ENCODE measurements around the gene POLR1D. TPM values are rescaled to one million over a fixed set of nuclear protein-coding genes. Genes with fewer than 3 reads are reported as not detected.

POLR1D gene
- polyA plus RNA-seq, 1 donor (not counting 4 experiments of a cell fraction or from before 2014, with no cell fraction given), result 235 TPM

DNA sequence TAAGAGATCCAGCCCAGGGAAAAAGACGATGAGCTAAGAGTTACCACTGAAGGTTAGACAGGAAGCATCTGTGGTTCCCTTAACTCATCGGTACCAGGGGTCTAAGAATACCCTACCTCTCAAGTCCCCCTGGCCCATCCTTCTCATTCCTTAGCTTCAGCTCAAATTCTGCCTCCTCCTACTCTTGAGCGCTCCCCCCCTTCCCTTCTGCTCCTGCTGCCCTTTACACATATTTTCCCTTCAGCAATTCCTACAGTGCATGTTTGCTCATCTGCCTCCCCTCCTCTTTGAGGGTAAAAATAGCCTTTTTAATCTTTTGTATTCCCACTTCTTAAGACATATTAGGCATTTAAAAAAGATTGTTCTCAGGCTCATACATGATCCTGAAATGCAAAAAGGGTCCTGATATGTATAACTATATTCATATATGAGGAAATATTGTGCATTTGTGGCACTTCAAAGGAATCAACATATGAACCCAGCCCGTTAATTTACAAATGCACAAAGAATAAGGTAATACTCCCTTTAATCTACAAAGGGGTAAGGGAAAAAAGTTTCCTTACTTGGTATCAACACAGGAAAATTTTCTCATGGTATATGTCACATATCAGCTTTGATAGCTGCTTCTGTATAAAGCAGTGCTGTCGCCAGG is 34.5 kb upstream of the POLR1D start:
- TF ChIP-seq, protein P1, sequence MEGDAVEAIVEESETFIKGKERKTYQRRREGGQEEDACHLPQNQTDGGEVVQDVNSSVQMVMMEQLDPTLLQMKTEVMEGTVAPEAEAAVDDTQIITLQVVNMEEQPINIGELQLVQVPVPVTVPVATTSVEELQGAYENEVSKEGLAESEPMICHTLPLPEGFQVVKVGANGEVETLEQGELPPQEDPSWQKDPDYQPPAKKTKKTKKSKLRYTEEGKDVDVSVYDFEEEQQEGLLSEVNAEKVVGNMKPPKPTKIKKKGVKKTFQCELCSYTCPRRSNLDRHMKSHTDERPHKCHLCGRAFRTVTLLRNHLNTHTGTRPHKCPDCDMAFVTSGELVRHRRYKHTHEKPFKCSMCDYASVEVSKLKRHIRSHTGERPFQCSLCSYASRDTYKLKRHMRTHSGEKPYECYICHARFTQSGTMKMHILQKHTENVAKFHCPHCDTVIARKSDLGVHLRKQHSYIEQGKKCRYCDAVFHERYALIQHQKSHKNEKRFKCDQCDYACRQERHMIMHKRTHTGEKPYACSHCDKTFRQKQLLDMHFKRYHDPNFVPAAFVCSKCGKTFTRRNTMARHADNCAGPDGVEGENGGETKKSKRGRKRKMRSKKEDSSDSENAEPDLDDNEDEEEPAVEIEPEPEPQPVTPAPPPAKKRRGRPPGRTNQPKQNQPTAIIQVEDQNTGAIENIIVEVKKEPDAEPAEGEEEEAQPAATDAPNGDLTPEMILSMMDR (optimal IDR thresholded peaks at IDR 0.05 in 1 of 3, IDR thresholded peaks at IDR 0.05 in 1 of 3, conservative IDR thresholded peaks at IDR 0.05 in 1 of 3; ENCODE audit: extremely low read depth in 1 of 3, insufficient read depth in 2 of 3, low read length in 3 of 3), result no peak
- no peak for TF ChIP-seq EZH2 (IDR thresholded peaks at IDR 0.05; ENCODE audit: low read length)
- dilution Hi-C loops (cut with MboI; ENCODE audit: extremely low pct_ligation_motif_present, low sequenced_read_pairs), result no loop called here
- DNase-seq (ENCODE audit: low read depth, low spot score), result no peak
- Histone ChIP-seq H3K9me3 (ENCODE audit: control insufficient read depth, low read depth, low read length) (no peaks in the 10 kb centered on the region), H3K9ac (ENCODE audit: control insufficient read depth, extremely low read depth, insufficient read depth, low read length) (no peak overlapping the region), H3K27me3 (ENCODE audit: control insufficient read depth, extremely low read depth, insufficient read depth, low read length) (no peaks in the 10 kb centered on the region), H3K27ac (ENCODE audit: control insufficient read depth, insufficient read depth, low read length) (no peak overlapping the region), H3K9me1 (ENCODE audit: control insufficient read depth, extremely low read depth, insufficient read depth, low read length) (no peaks in the 10 kb centered on the region), H3K4me1 (ENCODE audit: control insufficient read depth, extremely low read depth, insufficient read depth, low read length) (peaks cover 11% of the 10 kb centered on the region), H2AFZ (ENCODE audit: control insufficient read depth, low read length) (no peak overlapping the region), H3K4me3 (ENCODE audit: control insufficient read depth in 2 of 3, extremely low read depth in 1 of 3, insufficient read depth in 2 of 3, low read depth in 1 of 3, low read length in 3 of 3) (no peak overlapping the region), H3K4me2 (ENCODE audit: control insufficient read depth, extremely low read depth, insufficient read depth, low read depth, low read length) (no peak overlapping the region), H3K36me3 (ENCODE audit: control insufficient read depth in 2 of 2, extremely low read depth in 1 of 2, insufficient read depth in 2 of 2, low read length in 2 of 2) (no peaks in the 10 kb centered on the region), H3K79me2 (ENCODE audit: control insufficient read depth, insufficient read depth, low read length) (peaks cover 64% of the 10 kb centered on the region), H4K20me1 (ENCODE audit: control insufficient read depth, extremely low read depth, insufficient read depth, low read length) (no peaks in the 10 kb centered on the region)
- FAIRE-seq, result no peak

DNA sequence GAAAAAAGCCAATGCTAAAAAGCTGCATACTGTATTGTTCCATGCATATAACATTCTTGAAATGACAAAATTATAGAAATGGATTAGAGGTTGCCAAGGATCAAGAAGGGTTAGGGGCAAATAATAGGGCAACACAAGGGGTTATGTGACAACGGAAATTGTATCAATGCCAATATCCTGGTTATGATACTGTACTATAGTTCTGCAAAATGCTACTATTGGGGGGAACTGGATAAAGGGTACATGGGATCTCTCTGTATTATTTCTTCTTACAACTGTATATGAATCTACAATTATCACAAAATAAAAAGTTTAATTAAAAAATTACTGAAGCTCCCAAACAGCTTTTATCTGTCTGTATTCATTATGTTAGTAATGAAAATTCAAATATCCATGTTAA is 33.3 kb upstream of the POLR1D start:
- Histone ChIP-seq H3K27me3 (ENCODE audit: control insufficient read depth, extremely low read depth, insufficient read depth, low read length) (no peaks in the 10 kb centered on the region), H3K79me2 (ENCODE audit: control insufficient read depth, insufficient read depth, low read length) (peaks cover 65% of the 10 kb centered on the region), H4K20me1 (ENCODE audit: control insufficient read depth, extremely low read depth, insufficient read depth, low read length) (no peaks in the 10 kb centered on the region), H3K4me1 (ENCODE audit: control insufficient read depth, extremely low read depth, insufficient read depth, low read length) (peaks cover 11% of the 10 kb centered on the region), H3K27ac (ENCODE audit: control insufficient read depth, insufficient read depth, low read length) (no peak overlapping the region), H3K9me1 (ENCODE audit: control insufficient read depth, extremely low read depth, insufficient read depth, low read length) (no peaks in the 10 kb centered on the region), H3K4me3 (ENCODE audit: control insufficient read depth in 2 of 3, extremely low read depth in 1 of 3, insufficient read depth in 2 of 3, low read depth in 1 of 3, low read length in 3 of 3) (no peak overlapping the region), H2AFZ (ENCODE audit: control insufficient read depth, low read length) (no peak overlapping the region), H3K9me3 (ENCODE audit: control insufficient read depth, low read depth, low read length) (no peaks in the 10 kb centered on the region), H3K9ac (ENCODE audit: control insufficient read depth, extremely low read depth, insufficient read depth, low read length) (no peak overlapping the region), H3K4me2 (ENCODE audit: control insufficient read depth, extremely low read depth, insufficient read depth, low read depth, low read length) (no peak overlapping the region), H3K36me3 (ENCODE audit: control insufficient read depth in 2 of 2, extremely low read depth in 1 of 2, insufficient read depth in 2 of 2, low read length in 2 of 2) (no peaks in the 10 kb centered on the region)
- dilution Hi-C loops (cut with MboI; ENCODE audit: extremely low pct_ligation_motif_present, low sequenced_read_pairs), result no loop called here
- DNase-seq (ENCODE audit: low read depth, low spot score) (no peak), FAIRE-seq (no peak)
- TF ChIP-seq, protein P1 (optimal IDR thresholded peaks at IDR 0.05 in 1 of 3, IDR thresholded peaks at IDR 0.05 in 1 of 3, conservative IDR thresholded peaks at IDR 0.05 in 1 of 3; ENCODE audit: extremely low read depth in 1 of 3, insufficient read depth in 2 of 3, low read length in 3 of 3), result no peak
